A673 (cell line): ENCODE measurements around the gene ACACA. TPM values are rescaled to one million over a fixed set of nuclear protein-coding genes. Genes with fewer than 3 reads are reported as not detected.
A peak's percentile ranks its signal among the peaks of the same experiment; 100 is the strongest.

Experiments
- BruUV-seq: library from RNA; stranded (reverse); fragments of 400-500 nt; replicated peaks from 2 replicates; lab custom pipeline; 2021; lab: Mats Ljungman, UMichigan
- CTCF ChIA-PET: fragments of 300-600 bp; sonication (Branson Sonifier 250); formaldehyde crosslinking; loops from one replicate; lab custom pipeline; 2022; ENCODE audit warnings: antibody characterized with exemption; lab: Charles Lee
- POLR2A ChIA-PET: fragments of 300-600 bp; sonication (Branson Sonifier 250); formaldehyde crosslinking; loops from one replicate; lab custom pipeline; 2022; ENCODE audit warnings: antibody characterized with exemption; ENCODE audit not compliant: low non-redundant PET; lab: Charles Lee
- DNase-seq: peaks from one replicate; pipeline ENCODE4 v3.0.0-alpha.2; 2015; ENCODE audit warnings: low spot score
- H3K27ac ChIP-seq: fragments of 200-600 bp; sonication (generic); 2 replicates; pipeline ENCODE4 v1.5.1; 2016; ENCODE audit warnings: mixed run types, low read depth, mild to moderate bottlenecking, mixed read lengths, antibody characterized with exemption, low read length; ENCODE audit not compliant: poor library complexity, severe bottlenecking
- H3K27me3 ChIP-seq: fragments of 200-600 bp; sonication (generic); replicated peaks from 2 replicates; pipeline ENCODE4 v1.6.1; 2017; ENCODE audit warnings: mixed run types, low read depth, mild to moderate bottlenecking, mixed read lengths, antibody characterized with exemption, low read length; ENCODE audit not compliant: insufficient read depth, poor library complexity
- H3K36me3 ChIP-seq: fragments of 200-600 bp; sonication (generic); 2 replicates; pipeline ENCODE4 v1.6.1; 2016; ENCODE audit warnings: mixed run types, mild to moderate bottlenecking, mixed read lengths, antibody characterized with exemption, low read length; ENCODE audit not compliant: insufficient read depth, poor library complexity, severe bottlenecking
- H3K4me1 ChIP-seq: fragments of 200-600 bp; sonication (generic); 2 replicates; pipeline ENCODE4 v1.6.1; 2017; ENCODE audit warnings: mixed run types, mild to moderate bottlenecking, mixed read lengths, antibody characterized with exemption, low read length; ENCODE audit not compliant: insufficient read depth, poor library complexity, severe bottlenecking
- H3K4me3 ChIP-seq: fragments of 200-600 bp; sonication (generic); 2 replicates; pipeline ENCODE4 v1.5.1; 2016; ENCODE audit warnings: low read depth, mixed run types, mild to moderate bottlenecking, mixed read lengths, low read length; ENCODE audit not compliant: poor library complexity, severe bottlenecking
- H3K9me3 ChIP-seq: fragments of 200-600 bp; sonication (generic); 2 replicates; pipeline ENCODE4 v1.6.1; 2016; ENCODE audit warnings: mixed run types, low read depth, mild to moderate bottlenecking, mixed read lengths, antibody characterized with exemption, low read length; ENCODE audit not compliant: poor library complexity, severe bottlenecking
- EZH2 ChIP-seq: fragments of 200-600 bp; sonication (generic); IDR thresholded peaks from 2 replicates; pipeline ENCODE4 v1.6.1; 2017; ENCODE audit warnings: borderline replicate concordance, low read depth, mild to moderate bottlenecking, mixed read lengths, antibody characterized with exemption, low read length; ENCODE audit not compliant: poor library complexity, severe bottlenecking
- intact Hi-C: fragments of 100-400 bp; cut with micrococcal nuclease; formaldehyde crosslinking; loops from one replicate; pipeline ENCODE4 v1.10.0; 2022; ENCODE audit not compliant: unreplicated experiment
- total RNA-seq: library from RNA; stranded (reverse); gene quantifications from 2 replicates; pipeline ENCODE4 v1.2.3, GENCODE V29; 2021
- TF ChIP-seq, protein P1 (sequence below): fragments of 300-800, 200-600 bp; sonication (generic); conservative IDR thresholded peaks from 2 replicates; pipeline ENCODE4 v1.5.1; 2017; ENCODE audit warnings: low read depth, mild to moderate bottlenecking, antibody characterized with exemption, low read length, moderate library complexity, mixed read lengths

The ACACA gene
- total RNA-seq, 1 experiment from 2014 or later: 68.3 TPM

DNA sequence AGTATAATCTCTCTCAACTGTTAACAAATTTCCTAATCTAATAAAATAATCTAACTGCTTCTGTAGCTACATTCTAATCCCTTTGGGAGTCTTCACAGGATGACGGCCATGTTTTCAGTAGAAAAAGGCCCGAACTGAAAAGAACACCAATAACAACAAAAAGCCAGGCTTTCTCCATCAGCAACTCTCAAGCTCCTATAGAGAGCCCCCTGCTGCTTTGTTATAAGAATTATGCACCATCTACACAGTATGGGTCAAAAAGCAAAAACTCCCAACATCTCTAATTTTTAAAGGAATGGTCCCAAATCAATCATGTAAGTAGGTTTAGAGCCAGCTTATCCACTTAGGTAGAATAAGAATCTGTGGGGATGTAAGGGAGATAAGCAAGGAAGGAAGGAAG, 194.5 kb downstream of the ACACA start:
- Histone ChIP-seq H3K27me3 (no peaks in the 10 kb centered on the region), H3K36me3 (no peaks in the 10 kb centered on the region), H3K9me3 (no peaks in the 10 kb centered on the region), H3K27ac (no peak overlapping the region), H3K4me3 (no peak overlapping the region), H3K4me1 (no peaks in the 10 kb centered on the region)
- ChIA-PET CTCF (no interaction called here), POLR2A (no interaction called here)
- TF ChIP-seq, protein P1, sequence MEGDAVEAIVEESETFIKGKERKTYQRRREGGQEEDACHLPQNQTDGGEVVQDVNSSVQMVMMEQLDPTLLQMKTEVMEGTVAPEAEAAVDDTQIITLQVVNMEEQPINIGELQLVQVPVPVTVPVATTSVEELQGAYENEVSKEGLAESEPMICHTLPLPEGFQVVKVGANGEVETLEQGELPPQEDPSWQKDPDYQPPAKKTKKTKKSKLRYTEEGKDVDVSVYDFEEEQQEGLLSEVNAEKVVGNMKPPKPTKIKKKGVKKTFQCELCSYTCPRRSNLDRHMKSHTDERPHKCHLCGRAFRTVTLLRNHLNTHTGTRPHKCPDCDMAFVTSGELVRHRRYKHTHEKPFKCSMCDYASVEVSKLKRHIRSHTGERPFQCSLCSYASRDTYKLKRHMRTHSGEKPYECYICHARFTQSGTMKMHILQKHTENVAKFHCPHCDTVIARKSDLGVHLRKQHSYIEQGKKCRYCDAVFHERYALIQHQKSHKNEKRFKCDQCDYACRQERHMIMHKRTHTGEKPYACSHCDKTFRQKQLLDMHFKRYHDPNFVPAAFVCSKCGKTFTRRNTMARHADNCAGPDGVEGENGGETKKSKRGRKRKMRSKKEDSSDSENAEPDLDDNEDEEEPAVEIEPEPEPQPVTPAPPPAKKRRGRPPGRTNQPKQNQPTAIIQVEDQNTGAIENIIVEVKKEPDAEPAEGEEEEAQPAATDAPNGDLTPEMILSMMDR: no peak
- peak; percentile 10 for DNase-seq
- intact Hi-C loops: no loop called here
- BruUV-seq: no TSS peak

GRCh38 chr17:37211136-37211535, 195.5 kb downstream of the ACACA start:
- CTCF ChIA-PET: no interaction called here
- Histone ChIP-seq H3K9me3 (no peaks in the 10 kb centered on the region), H3K36me3 (no peaks in the 10 kb centered on the region), H3K4me3 (no peak overlapping the region), H3K27ac (no peak overlapping the region), H3K4me1 (no peaks in the 10 kb centered on the region), H3K27me3 (no peaks in the 10 kb centered on the region)
- BruUV-seq: no TSS peak
- POLR2A ChIA-PET: no interaction called here
- intact Hi-C loops: no loop called here
- no peak for DNase-seq
- TF ChIP-seq, protein P1: no peak
- no peak for TF ChIP-seq EZH2

DNA sequence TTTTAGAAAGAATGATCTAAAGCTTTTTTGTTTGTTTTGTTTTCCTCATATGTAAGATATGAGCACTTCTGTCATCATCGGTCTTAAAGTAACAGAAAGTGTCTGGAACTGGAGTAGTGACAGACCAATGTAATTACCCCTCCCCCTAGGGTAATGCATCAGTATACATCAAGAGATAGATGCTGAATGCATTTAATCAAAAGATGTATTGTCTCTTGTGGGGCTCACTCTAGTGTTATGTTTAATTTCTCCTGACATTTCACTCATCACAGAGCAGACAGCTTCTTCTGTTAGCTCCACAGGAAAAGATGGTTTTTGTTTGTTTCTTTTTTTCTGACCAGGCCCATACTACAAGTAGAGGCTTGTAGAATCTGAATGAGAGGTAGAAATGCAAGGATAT, 199.5 kb downstream of the ACACA start:
- Histone ChIP-seq H3K27me3 (no peaks in the 10 kb centered on the region), H3K9me3 (no peaks in the 10 kb centered on the region), H3K36me3 (no peaks in the 10 kb centered on the region), H3K4me1 (no peaks in the 10 kb centered on the region), H3K4me3 (no peak overlapping the region), H3K27ac (no peak overlapping the region)
- TF ChIP-seq, protein P1: no peak
- TF ChIP-seq EZH2: no peak
- intact Hi-C loops: no loop called here
- no TSS peak for BruUV-seq
- POLR2A ChIA-PET: no interaction called here
- DNase-seq: no peak
- CTCF ChIA-PET: no interaction called here
